DOHH2 (cell line): ENCODE results near the gene BECN2.

Experiments
- H3F3A ChIP-seq: fragments of 200-600 bp; sonication (generic), shearing (Covaris generic); 2 replicates; pipeline ENCODE4 v1.6.0; 2016; ENCODE audit warnings: antibody characterized with exemption, mild to moderate bottlenecking; ENCODE audit not compliant: control insufficient read depth, insufficient read depth
- H3K27ac ChIP-seq: fragments of 200-600 bp; sonication (generic); 2 replicates; pipeline ENCODE4 v1.5.1; 2014; ENCODE audit warnings: low read depth, mild to moderate bottlenecking, low read length, moderate library complexity
- H3K27me3 ChIP-seq: fragments of 200-600 bp; sonication (generic); 2 replicates; pipeline ENCODE4 v1.6.1; 2014; ENCODE audit warnings: mild to moderate bottlenecking, low read length, mixed read lengths; ENCODE audit not compliant: control insufficient read depth
- H3K36me3 ChIP-seq: fragments of 200-600 bp; sonication (generic); 2 replicates; pipeline ENCODE4 v1.6.1; 2014; ENCODE audit warnings: mild to moderate bottlenecking, low read length, moderate library complexity, mixed read lengths; ENCODE audit not compliant: control insufficient read depth
- H3K4me1 ChIP-seq: fragments of 200-600 bp; sonication (generic); 2 replicates; pipeline ENCODE4 v1.6.1; 2014; ENCODE audit warnings: mild to moderate bottlenecking, low read length, mixed read lengths; ENCODE audit not compliant: control insufficient read depth
- H3K4me2 ChIP-seq: fragments of 200-600 bp; sonication (generic); 2 replicates; pipeline ENCODE4 v1.6.0; 2014; ENCODE audit warnings: mild to moderate bottlenecking, low read length, moderate library complexity
- H3K4me3 ChIP-seq: fragments of 200-600 bp; sonication (generic); 2 replicates; pipeline ENCODE4 v1.5.1; 2014; ENCODE audit warnings: mild to moderate bottlenecking, low read length, mixed read lengths
- H3K79me2 ChIP-seq: fragments of 200-600 bp; sonication (generic); 2 replicates; pipeline ENCODE4 v1.6.1; 2014; ENCODE audit warnings: mild to moderate bottlenecking, low read length, mixed read lengths; ENCODE audit not compliant: control insufficient read depth
- H3K9me2 ChIP-seq: fragments of 200-600 bp; sonication (generic); replicated peaks from 2 replicates; pipeline ENCODE4 v1.6.1; 2014; ENCODE audit warnings: mild to moderate bottlenecking, low read length, mixed read lengths; ENCODE audit not compliant: control insufficient read depth
- H3K9me3 ChIP-seq: fragments of 200-600 bp; sonication (generic); 2 replicates; pipeline ENCODE4 v1.6.1; 2014; ENCODE audit warnings: antibody characterized with exemption, low read length, mixed read lengths; ENCODE audit not compliant: control insufficient read depth, insufficient read depth
- H4K20me1 ChIP-seq: fragments of 200-600 bp; sonication (generic); 2 replicates; pipeline ENCODE4 v1.6.0; 2014; ENCODE audit warnings: low read depth, mild to moderate bottlenecking, antibody characterized with exemption, low read length, moderate library complexity; ENCODE audit not compliant: control insufficient read depth, insufficient read depth
- CTCF ChIP-seq: fragments of 200-600 bp; sonication (generic); IDR thresholded peaks from one replicate; pipeline ENCODE4 v1.5.1; 2014; ENCODE audit warnings: antibody characterized with exemption, mild to moderate bottlenecking, low read depth, low read length; ENCODE audit not compliant: poor library complexity, severe bottlenecking
- EZH2phosphoT487 ChIP-seq: fragments of 200-600 bp; sonication (generic); IDR thresholded peaks from 2 replicates; pipeline ENCODE4 v1.6.1; 2017; ENCODE audit warnings: borderline replicate concordance, mild to moderate bottlenecking, antibody characterized with exemption, low read length, moderate library complexity, mixed read lengths

Gene BECN2

GRCh38 chr1:241918879-241919278, 38.7 kb upstream of the BECN2 start:
- Histone ChIP-seq H3K9me3 (no peaks in the 10 kb centered on the region), H3K4me3 (no peak overlapping the region), H4K20me1 (no peaks in the 10 kb centered on the region), H3K4me1 (no peaks in the 10 kb centered on the region), H3F3A (no peaks in the 10 kb centered on the region), H3K79me2 (no peaks in the 10 kb centered on the region), H3K27ac (no peak overlapping the region), H3K27me3 (no peaks in the 10 kb centered on the region), H3K36me3 (no peaks in the 10 kb centered on the region), H3K4me2 (no peak overlapping the region), H3K9me2 (no peaks in the 10 kb centered on the region)
- TF ChIP-seq CTCF: no peak
- no peak for TF ChIP-seq EZH2phosphoT487

GRCh38 chr1:241924080-241924808, 33.3 kb upstream of the BECN2 start:
- no peak for TF ChIP-seq CTCF
- no peak for TF ChIP-seq EZH2phosphoT487
- no peaks in the 10 kb centered on the region for H3K9me3 ChIP-seq
- no peaks in the 10 kb centered on the region for H3K4me1 ChIP-seq
- no peaks in the 10 kb centered on the region for H3K9me2 ChIP-seq
- no peaks in the 10 kb centered on the region for H3F3A ChIP-seq
- no peak overlapping the region for H3K27ac ChIP-seq
- H3K27me3 ChIP-seq: no peaks in the 10 kb centered on the region
- no peak overlapping the region for H3K4me3 ChIP-seq
- no peaks in the 10 kb centered on the region for H3K36me3 ChIP-seq
- H4K20me1 ChIP-seq: no peaks in the 10 kb centered on the region
- no peak overlapping the region for H3K4me2 ChIP-seq
- H3K79me2 ChIP-seq: no peaks in the 10 kb centered on the region

GRCh38 chr1:241926141-241926540, 31.4 kb upstream of the BECN2 start:
- Histone ChIP-seq H3K4me2 (no peak overlapping the region), H3K4me1 (no peaks in the 10 kb centered on the region), H3K27ac (no peak overlapping the region), H3K79me2 (no peaks in the 10 kb centered on the region), H3K36me3 (no peaks in the 10 kb centered on the region), H4K20me1 (no peaks in the 10 kb centered on the region), H3K9me2 (no peaks in the 10 kb centered on the region), H3K4me3 (no peak overlapping the region), H3F3A (no peaks in the 10 kb centered on the region), H3K9me3 (no peaks in the 10 kb centered on the region), H3K27me3 (no peaks in the 10 kb centered on the region)
- TF ChIP-seq EZH2phosphoT487: no peak
- TF ChIP-seq CTCF: no peak
